AG09309 (cell line): ENCODE results near the gene MID1.

ENCODE experiments used
- DNase-seq: peaks from one replicate; pipeline ENCODE4 v3.0.0-alpha.2; 2010; ENCODE audit warnings: low read depth
- H3K4me3 ChIP-seq: 2 replicates; pipeline ENCODE4 v1.5.1; 2011; ENCODE audit warnings: mild to moderate bottlenecking, low read depth, low read length, moderate library complexity; ENCODE audit not compliant: control insufficient read depth
- CTCF ChIP-seq: IDR thresholded peaks from 2 replicates; pipeline ENCODE4 v1.5.1; 2011; ENCODE audit warnings: mild to moderate bottlenecking, low read depth, low read length, inconsistent platforms; ENCODE audit not compliant: insufficient read depth, control insufficient read depth; ENCODE audit errors: missing control alignments

The MID1 gene

DNA sequence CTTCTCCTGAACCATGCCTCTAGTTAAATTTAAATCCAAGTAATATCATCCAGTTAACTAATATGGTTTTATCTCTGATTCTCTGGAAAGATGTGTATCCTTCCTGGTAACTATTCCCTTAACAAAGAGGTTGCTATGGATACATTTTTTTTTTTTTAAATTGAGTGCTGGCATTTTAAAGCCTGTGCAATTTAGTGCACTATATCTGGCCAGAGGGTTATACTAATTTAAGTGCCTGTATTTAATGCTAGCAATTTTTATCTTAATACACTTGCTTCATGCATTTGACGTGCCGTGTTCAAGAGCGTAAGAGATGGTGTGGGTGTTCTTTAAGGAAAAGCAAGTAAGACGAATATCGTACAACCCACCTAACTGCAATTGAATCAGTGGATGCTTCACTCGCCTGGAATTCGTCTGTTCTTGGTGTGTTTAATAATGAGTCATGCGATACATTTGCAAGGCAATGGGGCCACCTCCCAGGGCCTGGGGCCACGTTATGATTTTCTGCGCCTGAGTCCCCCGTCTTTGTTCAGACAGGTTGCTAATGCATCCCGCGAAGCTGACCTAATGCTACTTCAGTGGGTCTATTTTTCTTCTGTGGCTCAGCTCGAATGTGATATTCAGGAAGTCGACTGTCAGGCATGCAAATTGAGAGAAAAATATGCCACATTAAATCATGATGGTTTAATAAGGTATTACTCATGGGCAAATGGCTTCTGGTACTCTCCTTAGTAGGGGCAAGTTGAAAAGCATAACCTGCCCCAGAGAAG is 14.2 kb upstream of the MID1 start:
- TF ChIP-seq CTCF = no peak
- DNase-seq = no peak
- no peak overlapping the region for H3K4me3 ChIP-seq

DNA sequence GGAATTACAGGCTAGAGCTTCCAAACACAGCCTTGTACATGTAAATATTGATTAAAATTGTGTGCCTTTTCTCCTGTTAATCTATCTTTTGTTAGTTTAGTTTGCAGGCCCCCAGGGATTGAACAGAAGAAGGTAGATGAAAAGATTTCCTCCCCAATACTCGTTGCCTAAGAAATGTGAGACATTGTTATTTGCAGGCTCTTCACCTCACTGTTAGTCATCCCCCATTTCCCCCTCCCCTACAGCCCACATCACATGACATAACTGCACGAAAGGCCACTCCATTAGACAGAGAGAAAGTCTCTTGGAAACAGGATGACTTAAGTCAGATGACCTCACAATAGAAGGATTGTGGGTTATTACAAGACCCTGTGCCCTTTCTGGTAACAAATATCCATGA is 13.3 kb upstream of the MID1 start:
- no peak for DNase-seq
- TF ChIP-seq CTCF = no peak

DNA sequence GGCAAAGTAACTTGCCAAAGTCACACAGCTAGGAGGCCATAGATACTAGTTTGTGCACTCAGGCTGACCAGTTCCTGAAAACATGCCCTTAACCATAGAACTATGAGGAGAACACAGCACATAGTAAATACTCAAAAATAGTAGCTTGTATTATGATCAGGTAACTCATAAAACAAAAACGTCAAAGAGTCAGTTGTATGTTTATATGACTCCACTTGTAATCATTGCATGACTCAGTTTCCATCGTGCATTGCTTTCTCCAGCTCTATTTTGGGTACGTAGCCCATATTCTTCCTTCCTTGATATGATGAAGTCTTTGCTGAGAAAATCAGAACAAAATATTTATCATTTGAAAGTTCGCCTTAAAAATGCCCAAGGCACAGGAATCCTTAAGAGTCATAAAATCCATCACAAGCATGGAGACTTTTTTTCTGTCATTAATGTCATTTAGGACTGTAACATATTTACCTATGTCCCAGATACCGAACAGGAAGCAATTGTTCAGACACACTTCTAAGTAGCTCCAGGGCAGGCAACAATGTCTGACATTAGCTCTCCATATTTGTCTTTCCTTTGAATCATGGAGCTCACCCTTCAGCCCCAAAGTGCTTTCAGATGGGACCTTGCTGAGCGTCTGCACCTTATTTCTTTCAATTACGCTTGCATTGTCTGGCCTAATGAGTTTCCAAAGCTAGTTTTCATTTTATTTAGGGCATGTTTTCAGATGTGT is 11.2 kb upstream of the MID1 start:
- no peak overlapping the region for H3K4me3 ChIP-seq
- TF ChIP-seq CTCF = no peak
- no peak for DNase-seq

More for the DNA sequence above, 13.3 kb upstream of the MID1 start:
- H3K4me3 ChIP-seq = no peak overlapping the region

GRCh38 chrX:10630320-10630719 is 9.9 kb upstream of the MID1 start:
- H3K4me3 ChIP-seq = no peak overlapping the region
- TF ChIP-seq CTCF = no peak
- no peak for DNase-seq

- H3K4me3 ChIP-seq = no peak overlapping the region
- DNase-seq = no peak
- TF ChIP-seq CTCF = no peak
These were observed 9.5 kb upstream of the MID1 start for GRCh38 chrX:10629905-10630304.

- no peak for DNase-seq
- TF ChIP-seq CTCF = no peak
- H3K4me3 ChIP-seq = no peak overlapping the region
These were observed 8.5 kb upstream of the MID1 start for GRCh38 chrX:10628906-10629305.
